Fibroblast of skin of left quadriceps (primary cell): ENCODE measurements around the gene KNDC1.
"Not testable (repeated sequence)": the region's sequence is repeated elsewhere in the genome, so short reads cannot be mapped to it uniquely, and the experiment has no call there.

Experiments
- DNase-seq, 2 experiments: peaks; one replicate each; pipeline ENCODE4 v3.0.0-alpha.2; 2013; ENCODE audit warnings: low read depth in 2 of 2

KNDC1 gene, protein sequence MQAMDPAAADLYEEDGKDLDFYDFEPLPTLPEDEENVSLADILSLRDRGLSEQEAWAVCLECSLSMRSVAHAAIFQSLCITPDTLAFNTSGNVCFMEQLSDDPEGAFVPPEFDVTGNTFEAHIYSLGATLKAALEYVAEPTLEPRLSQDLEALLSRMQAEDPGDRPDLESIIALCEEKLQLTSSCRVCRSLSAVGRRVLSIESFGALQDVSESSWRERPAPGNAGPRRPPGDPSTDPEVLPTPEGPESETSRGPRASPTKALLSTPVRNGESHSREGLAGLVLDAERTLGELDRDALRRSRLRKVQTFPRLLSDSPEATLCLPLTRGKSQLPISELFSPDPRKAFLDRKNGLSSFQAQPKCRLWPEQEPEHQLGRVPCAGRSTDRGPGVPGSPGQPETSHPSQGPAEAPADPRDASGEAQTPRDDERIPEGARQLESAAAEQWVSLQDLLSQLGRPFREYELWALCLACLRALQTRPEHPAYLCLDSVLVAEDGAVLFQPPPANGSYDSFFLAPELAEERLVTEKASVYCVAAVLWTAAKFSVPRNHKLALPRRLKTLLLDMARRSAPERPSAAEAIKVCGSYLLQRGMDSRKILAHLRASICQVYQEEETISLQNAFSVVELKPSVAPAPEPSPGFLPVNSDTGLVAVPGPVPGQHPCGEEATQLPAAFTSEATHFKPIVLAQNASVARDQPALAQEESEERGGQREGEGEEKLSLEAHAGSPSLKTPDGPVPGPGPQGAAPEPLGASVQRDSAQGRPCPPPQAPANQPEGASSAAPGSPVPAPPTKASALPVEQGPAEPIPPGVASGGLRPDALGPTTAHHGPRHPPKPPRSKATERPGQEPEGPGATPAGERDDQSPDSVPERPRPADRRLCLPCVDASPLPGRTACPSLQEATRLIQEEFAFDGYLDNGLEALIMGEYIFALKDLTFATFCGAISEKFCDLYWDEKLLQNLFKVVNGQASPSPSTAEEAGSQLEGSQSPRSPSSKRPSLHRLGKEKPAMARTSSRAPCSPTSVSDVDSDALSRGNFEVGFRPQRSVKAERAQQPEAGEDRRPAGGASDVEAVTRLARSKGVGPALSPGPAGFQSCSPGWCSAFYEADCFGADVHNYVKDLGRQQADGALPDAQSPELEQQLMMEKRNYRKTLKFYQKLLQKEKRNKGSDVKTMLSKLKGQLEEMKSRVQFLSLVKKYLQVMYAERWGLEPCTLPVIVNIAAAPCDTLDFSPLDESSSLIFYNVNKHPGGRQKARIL (N-terminal part only)

DNA sequence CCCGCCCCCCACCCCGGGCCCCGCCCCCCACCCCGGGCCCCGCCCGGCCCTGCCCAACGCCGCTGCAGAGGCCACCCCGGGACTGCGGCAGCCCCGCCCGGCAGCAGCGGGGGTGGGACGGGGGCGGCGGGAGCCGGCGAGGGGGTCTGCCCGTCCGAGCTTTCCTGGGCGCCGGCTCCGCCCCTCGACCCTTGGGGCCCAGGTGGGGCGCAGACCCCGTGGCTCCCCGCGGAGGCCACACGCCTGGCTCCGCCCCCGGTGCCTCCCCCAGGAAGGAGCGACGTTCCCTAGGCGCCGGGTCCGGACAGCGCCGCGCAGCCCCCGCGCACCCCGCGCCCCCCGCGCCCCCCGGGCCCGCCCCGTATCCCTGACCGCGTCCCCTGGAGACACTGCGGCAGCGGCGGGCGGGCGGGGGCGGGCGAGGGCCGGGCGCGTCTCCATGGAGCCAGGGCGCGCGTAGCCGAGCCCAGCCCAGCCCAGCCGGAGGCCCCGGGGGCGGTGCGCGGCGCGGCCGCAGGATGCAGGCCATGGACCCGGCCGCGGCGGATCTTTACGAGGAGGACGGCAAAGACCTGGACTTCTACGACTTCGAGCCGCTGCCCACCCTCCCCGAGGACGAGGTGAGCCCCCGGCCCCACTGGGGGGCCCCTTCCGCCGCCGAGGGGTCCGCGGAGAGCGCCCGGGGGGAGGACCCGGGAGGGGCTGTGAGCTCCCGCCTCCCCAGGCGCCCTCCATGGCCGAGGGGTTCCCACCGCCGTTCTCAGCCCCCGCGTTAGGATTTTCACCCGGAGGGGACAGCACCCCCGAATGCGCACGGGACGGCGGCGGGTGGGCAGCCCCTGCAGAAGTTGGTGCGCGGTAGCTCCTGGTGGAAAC is at the start of gene KNDC1:
Gene KNDC1, plus strand, starts transcription at position 270 of the 876 bp plus-strand sequence. Its CDS starts 249 bp downstream, at position 519.
- DNase-seq = no peak

DNA sequence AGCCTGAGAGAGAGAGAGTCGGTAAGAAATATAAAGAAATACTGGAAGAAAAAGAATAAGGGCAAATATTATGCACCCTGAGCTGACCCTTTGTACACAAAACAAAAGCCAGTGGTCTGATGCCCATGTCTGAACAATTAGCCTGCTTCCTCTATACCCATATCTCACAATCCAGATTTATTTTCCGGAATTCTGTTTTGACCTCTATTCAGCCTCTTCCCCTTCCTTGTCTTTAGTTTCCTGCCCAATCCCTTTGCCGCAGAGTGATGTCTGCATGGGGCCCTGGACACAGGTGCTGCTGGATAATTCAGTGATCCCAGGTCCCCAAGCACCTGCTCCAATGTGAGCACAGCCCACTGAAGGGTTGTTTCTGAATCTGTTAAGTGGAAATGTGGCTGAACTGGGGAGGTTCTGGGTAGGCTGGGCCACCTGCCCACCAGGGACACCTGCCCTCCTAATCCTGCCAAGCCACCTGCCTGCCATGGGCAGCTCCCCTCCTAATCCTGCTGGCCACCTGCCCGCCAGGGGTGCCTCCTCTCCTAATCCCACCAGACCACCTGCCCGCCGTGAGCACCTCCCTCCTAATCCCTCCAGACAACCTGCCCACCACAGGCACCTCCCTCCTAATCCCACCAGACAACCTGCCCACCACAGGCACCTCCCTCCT is 49.3 kb upstream of the KNDC1 start:
- no peak for DNase-seq

DNA sequence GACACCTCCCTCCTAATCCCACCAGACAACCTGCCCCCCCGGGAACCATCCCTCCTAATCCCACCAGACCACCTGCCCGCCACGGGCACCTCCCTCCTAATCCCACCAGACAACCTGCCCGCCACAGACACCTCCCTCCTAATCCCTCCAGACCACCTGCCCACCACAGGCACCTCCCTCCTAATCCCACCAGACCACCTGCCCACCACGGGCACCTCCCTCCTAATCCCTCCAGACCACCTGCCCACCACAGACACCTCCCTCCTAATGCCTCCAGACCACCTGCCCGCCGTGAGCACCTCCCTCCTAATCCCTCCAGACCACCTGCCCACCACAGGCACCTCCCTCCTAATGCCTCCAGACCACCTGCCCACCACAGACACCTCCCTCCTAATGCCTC is 48.4 kb upstream of the KNDC1 start:
- DNase-seq = not testable (repeated sequence)

DNA sequence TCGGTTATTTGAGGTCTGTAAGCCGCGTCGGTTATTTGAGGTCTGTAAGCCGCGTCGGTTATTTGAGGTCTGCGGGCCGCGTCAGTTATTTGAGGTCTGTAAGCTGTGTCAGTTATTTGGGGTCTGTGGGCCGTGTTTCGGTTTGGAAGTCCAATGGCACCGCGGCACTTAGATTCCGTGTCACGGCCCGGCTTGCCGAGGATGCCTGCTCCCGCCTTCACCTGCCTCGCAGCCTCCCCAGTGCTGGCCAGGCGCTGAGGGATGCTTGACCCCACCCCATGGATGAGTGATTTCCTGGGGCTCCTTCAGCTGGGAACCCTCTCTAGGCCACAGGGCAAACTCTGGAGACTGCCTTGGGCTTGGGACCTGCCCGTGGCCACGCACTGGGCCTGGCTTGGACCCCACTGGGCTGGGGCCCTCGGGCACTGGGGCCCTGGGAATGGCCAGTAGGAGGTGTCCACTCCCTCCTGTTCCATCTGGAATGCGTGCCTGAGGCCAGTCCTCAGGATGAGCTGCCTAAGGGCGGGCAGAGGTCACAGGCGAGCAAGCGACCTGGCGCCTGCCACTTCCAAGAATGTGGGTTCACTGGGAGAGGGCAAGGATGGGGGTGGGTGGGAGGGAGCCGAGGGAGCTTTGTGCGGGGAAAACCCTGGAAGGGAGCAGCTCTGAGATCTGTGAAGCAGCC is 46.7 kb upstream of the KNDC1 start:
- DNase-seq = no peak

DNA sequence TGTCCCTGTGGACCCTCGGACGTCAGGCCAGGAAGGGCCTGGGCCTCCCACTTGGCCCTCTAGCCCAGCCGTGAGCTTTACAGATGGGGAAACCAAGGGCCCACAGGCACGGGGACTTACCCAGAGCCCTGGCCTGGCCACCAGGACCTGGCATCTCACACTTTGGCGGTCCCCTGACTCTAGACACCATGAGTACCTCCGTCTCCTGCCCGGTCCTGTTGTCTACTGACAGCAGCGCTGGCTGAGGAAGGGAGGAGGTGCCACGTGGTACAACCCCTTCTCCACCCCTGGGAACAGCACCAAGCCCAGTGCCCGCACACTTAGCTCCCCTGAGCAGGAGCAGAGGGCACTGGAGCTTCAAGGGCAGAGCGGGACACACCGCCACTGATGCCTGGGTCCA is 46.2 kb upstream of the KNDC1 start:
- DNase-seq = no peak

DNA sequence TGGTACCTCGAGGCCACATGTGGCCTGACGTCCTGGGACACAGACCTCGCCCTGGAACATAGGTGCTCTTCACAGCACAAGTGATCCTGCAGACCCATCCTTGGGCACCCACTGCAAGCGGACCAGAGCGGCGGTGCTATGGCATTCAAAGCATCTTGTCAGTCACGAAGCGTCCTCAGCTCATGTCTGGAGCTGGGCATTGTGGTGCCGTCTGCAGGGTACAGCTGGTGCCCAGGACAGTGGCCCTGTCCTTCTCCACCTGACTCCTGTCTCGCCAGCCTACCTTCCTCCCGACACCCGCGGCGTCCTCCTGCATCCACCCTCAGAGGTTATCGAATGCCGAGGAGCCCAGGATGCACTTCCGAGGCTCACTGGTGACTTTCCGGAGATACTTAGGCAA is 45.8 kb upstream of the KNDC1 start:
- DNase-seq = no peak

DNA sequence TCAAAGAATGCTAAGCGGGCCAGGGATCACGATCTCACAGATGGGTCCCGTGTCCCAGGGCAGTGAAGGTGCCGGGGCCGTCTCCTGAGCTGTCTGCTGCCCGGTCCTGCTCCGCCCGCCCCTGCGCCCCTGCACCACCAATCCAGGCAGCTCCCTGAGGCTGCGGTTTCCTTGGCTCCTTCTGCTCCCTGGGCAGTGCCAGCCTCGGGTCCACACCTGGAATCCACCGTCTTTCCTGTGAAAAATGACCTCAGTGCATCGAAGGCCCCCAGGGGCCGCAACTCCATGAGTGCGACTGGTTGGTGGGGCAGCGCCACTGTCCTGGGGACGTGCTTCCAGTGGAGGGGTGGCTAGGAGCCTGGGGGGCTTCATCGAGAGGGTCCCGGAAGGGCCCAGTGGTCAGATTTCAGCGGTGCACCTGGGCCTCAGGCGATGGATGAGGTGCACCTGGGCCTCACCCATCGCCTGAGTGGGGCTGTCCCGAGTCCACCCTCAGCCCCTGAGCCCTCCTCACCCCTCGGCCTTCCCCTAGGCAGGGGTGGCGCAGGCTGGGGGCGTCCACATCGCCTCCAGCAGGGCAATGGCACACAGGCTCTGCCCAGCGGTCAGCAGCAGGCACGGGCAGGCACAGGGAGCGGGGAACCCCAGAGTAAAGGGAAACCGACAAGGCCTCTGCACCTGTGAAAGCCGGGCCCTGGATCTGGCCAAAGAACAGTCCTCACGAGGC is 45.1 kb upstream of the KNDC1 start:
- DNase-seq = no peak

DNA sequence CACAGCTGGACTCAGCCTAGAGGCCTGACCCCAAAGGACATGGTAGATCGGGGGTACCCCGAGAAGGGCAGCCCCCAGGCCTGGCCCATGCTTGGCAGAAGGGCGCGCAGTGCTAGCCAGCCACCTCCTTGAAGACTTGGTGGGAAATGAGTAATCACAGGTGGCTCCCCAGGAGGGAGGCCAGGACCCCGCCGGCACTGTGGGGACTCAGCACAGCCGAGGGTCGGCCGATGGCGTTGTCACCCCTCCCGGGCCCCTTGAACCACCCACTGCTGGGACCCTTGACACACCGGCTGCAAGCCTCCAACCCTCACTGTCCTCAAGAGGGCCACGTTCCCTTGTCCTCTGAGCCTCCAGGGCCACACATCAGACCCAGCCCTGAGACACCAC is 44.6 kb upstream of the KNDC1 start:
- DNase-seq = no peak

DNA sequence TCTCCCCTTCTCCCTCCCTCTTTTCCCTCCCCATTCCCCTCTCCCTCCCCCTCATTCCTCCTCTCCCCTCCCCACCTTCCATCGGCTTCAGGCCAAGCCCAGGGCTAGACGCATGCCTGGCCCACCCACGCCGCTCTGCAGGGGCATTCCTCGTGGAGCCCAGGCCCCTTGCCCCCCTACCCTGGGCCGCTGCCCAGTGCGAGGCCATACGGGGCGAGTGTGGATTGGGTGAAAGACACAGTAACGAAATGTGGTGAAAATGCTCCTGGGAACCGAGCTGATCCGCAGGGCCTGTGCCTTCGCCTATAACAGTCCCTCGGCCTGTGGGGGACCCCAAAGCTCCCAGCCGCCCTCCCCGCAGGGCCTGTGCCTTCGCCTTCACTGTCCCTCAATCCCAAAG is 44.0 kb upstream of the KNDC1 start:
- no peak for DNase-seq

DNA sequence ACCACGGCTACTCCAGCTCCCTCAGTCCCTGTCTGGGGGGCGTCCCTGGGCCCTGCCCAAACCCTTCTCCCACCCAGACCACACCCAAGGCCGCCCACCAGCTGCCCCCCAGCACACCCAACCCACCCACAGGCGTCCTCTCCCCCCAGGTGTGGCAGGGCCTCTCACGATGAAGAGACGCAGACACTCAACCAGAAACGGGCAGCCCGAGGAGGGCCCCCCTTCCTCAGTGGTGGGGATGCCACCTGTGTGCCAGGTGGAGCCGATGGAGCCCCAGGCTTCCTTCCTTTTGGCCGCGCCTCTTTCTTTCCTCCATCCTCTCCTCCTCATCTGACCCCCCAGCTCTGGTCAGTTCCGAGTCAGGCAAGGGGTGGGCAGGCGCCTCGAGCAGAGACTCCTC is 43.6 kb upstream of the KNDC1 start:
- no peak for DNase-seq

DNA sequence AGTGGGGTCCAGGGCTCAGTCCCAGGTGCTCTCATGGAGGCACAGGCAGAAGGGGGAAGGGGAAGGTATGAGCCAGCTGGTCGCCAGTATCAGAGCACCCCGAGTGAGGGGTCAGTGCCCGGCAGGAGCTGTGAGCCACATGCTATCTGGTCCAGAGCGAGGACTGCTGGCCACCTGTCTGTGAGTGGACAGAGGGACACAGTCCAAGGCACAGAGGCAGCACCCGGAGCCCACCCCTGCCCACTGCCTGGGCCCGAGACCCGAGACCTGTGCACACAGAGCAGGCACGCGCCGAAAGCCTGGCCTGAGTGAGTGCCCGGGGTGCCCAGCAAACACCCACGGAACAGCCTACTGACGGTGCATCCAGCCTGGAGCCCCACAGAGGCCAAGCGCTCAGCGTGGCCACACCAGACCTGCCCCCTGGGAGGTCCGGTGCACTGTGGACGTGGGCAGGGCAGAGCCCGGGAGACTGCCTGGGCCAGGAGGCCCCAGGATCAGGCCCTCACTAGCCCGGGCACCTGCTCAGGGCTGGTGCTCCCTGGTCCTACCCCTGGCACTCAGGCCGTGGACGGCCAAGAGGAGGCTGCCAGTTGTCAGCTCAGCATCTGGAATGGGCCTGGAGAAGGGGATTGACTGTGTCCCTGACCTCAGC is 42.9 kb upstream of the KNDC1 start:
- DNase-seq = no peak

DNA sequence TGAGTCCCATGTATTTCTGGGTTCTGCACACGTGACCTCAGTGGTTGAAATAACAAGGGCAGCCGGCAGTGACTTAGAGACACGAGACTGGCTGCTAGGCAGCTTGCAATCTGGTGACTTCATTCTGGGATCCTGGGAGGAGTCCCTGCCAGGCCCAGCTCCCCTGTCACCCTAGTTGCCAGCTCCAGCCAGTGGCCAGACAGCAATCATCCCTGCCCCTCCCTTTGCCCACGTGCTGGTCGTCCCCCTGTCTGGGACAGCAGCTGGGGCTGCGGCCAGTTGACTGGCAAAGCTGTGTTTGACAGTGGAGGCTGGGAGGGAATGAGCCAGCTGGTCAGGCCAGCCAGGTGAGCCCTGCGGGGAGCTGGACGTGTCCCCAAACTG is 42.3 kb upstream of the KNDC1 start:
- DNase-seq = no peak

DNA sequence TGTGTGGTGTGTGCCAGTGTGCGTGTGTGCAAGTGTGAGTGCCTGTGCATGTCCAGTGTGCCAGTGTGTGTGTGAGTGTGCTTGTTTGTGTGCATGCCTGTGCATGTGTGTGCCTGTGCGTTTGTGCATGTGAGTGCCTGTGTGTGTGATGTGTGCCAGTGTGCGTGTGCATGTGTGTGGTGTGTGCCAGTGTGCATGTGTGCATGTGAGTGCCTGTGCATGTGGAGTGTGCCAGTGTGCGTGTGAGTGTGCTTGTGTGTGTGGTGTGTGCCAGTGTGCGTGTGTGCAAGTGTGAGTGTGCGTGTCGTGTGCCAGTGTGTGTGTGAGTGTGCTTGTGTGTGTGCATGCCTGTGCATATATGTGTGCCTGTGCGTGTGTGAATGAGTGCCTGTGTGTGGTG is 38.5 kb upstream of the KNDC1 start:
- DNase-seq = no peak

DNA sequence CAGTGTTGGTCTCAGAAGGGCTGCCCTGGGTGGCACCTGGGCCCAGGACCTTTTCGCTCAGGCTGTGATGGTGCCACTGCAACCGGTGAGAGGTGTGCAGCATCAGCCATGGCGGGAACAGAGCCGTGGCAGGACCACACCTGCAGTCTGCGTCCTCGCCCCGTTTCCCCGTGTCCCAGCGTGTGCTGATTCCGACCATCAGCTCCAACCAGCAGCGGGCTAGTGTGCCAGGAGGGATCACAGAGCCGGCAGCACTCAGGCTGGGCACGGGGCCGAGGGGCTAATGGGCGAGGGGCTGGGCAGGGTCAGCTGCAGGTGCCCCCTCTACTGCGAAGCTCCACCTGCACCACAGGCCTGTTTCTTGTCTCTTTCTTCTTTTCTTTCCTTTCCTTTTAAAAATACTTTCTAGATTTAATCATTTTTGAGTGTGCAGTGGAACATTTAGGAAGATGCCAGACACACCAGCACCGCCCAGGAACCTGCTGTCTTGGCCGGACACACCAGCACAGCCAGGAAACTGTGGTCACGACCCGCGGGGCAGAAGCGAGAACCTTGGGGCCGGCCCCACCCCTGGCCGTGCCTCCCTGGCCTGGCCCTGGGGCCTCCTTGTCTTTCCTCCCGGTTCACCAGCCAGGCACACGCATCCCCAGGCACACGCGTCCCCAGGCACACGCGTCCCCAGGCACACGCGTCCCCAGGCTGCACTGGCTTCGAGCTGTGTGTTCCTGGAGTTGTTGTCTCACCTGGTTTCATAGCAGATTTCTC is 37.7 kb upstream of the KNDC1 start:
- no peak for DNase-seq

DNA sequence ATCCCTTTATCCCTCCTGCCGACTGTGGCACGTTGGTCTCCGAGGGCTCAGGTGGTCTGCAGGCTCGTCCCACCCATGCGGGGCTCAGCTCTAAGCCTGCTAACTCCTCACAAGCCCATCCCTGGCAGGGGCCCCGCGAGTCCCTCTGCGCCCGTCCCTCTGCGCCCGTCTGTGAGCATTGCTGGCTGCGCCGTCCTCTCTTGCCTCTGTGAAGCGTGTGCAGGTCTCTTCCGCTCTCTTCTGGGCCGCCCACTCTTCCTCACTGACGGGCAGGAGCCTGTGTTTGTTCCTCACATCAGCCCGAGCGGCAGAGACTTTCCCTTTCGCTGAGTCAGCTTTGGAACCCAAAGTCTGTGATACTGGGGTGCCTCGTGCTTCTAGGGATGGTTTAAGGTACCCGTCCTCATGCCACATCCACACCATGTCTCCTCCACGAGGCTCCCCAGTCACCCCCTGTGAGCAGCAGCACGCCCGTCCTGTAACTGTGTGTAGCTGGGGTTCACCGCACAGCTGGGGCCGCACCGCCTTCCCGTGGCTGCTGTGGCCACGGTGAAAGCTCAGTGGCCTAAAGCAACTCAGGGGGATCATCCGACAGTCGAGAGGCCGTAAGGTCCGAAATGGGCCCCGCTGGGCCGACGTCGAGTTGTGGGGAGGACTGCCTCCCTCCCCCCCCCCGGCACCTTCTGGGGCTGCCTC is 36.8 kb upstream of the KNDC1 start:
- no peak for DNase-seq

DNA sequence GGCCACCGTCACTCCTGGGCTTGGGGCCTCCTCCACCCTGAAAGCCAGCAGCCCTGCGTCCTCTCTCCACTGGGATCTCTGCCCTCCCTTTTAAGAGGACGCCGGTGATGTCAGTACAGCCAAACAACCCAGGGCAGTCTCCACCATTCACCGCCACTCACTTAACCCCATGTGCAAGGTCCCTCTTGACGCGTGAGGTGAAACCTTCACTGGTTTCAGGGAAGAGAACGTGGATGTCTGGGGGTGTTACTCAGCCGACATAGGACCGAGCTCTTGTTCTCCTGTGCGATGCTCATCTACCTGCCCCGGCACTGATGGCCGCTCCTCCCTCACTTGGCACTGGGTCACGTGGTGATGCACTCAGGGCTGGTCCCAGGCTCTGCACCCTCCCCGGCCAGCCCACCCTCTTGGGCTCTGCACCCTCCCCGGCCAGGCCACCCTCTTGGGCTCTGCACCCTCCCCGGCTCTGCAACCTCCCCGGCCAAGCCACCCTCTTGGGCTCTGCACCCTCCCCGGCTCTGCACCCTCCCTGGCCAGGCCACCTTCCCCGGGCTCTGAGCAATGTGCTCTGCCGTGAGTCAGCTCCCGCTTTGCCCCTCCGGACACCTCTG is 36.2 kb upstream of the KNDC1 start:
- DNase-seq = no peak
